Measurements from ENCODE around the gene SRRT. TPM values are rescaled to one million over a fixed set of nuclear protein-coding genes. Genes with fewer than 3 reads are reported as not detected.

Gene SRRT
- total RNA-seq, 1 donor from 2014 or later = 60.4 TPM

DNA sequence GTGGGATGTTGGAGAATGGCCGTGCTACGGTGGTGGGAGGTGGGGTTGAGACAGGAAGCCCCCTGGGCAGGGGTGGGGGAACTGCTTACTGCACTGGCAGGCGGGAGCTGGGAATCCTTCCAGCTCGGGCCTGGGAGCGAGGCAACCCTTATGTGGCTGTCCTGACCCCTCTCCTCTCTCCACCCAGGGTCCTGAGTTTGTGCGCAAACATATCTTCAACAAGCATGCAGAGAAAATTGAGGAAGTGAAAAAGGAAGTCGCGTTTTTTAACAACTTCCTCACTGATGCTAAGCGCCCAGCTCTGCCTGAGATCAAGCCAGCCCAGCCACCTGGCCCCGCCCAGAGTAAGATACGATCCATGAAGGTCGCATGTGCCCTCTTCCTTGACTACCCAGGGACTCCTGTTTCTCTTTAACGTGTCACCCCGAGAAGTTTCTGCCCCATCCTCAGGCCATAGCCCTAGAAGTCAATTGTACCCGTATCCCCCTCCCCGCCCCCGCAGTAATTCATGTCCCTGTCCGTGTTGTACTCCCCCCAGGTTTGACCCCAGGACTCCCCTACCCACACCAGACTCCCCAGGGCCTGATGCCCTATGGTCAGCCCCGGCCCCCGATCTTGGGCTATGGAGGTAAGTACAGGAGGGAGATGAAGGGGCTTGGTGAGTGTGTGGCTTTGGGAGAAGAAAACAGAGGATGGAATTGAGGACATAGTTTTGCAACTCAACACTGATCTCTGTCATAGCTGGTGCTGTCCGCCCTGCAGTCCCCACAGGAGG, 12.8 kb downstream of the SRRT start:
- H3F3A ChIP-seq (ENCODE audit: low read depth) = peaks cover 66% of the 10 kb centered on the region
- Mint-ChIP-seq H3K27ac (no peak overlapping the region), H3K4me1 (peaks cover 30% of the 10 kb centered on the region), H3K27me3 (ENCODE audit: insufficient read depth, low read depth) (peaks cover 13% of the 10 kb centered on the region), H3K9me3 (no peaks in the 10 kb centered on the region), H3K36me3 (peaks cover 43% of the 10 kb centered on the region), H3K4me3 (peak overlapping the region; percentile 73)
- no peak overlapping the region for H3K27ac ChIP-seq
- H3K4me3 ChIP-seq = no peak overlapping the region
- H3K27me3 ChIP-seq = no peaks in the 10 kb centered on the region
- DNase-seq (ENCODE audit: low spot score) = no peak
- H3K4me2 ChIP-seq = peak overlapping the region; percentile 95
- TF ChIP-seq EZH2 (IDR thresholded peaks at IDR 0.05) (no peak), EZH2phosphoT487 (IDR thresholded peaks at IDR 0.05) (no peak), CTCF (IDR thresholded peaks at IDR 0.05) (no peak)
- H3K79me2 ChIP-seq (ENCODE audit: low read depth) = peaks cover 32% of the 10 kb centered on the region
- H4K20me1 ChIP-seq (ENCODE audit: low read depth) = peaks cover 59% of the 10 kb centered on the region
- no peak overlapping the region for H3K9ac ChIP-seq
- H3K9me3 ChIP-seq (ENCODE audit: low read depth) = no peaks in the 10 kb centered on the region
- peaks cover 10% of the 10 kb centered on the region for H3K4me1 ChIP-seq
- H2AFZ ChIP-seq (replicated peaks) = no peak overlapping the region
- H3K36me3 ChIP-seq = peaks cover 5% of the 10 kb centered on the region

DNA sequence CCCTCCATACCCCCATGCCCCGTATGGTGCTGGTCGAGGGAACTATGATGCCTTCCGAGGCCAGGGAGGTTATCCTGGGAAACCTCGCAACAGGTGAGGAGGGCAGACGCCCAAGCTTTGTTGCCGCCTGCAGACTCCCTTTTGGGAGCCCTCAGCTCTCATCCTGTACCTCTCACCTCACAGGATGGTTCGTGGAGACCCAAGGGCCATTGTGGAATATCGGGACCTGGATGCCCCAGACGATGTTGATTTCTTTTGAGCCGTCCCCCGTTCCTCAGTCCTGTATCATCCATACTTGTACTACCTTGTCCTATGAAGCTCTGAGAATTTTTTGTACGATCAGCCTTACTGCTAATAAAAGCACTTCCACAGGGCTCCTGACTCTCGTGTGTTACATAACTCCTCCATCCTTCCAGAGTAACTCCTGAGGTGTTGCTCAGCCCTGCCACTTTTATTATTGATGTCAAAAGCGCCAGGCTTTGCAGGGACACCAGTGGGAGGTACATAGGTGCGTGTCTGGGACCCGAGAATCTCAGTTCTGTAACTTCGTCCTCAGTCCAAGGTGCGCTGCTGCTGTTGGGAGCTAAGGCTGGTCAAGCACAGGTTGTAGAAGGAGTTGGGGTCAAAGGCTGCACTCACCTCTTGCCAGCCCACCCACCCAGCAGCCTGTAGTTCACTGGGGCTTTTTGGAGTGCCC, 13.5 kb downstream of the SRRT start:
- Histone ChIP-seq H3K9ac (peak overlapping the region; percentile 64), H3K4me2 (peak overlapping the region; percentile 95), H2AFZ (replicated peaks) (no peak overlapping the region), H3K27me3 (no peaks in the 10 kb centered on the region), H3K4me1 (peaks cover 10% of the 10 kb centered on the region), H3K9me3 (ENCODE audit: low read depth) (no peaks in the 10 kb centered on the region), H3K79me2 (ENCODE audit: low read depth) (peaks cover 24% of the 10 kb centered on the region), H3K27ac (no peak overlapping the region), H4K20me1 (ENCODE audit: low read depth) (peaks cover 52% of the 10 kb centered on the region), H3K4me3 (peak overlapping the region; percentile 69), H3F3A (ENCODE audit: low read depth) (peaks cover 59% of the 10 kb centered on the region), H3K36me3 (peaks cover under 1% of the 10 kb centered on the region)
- H3K9me3 Mint-ChIP-seq = no peaks in the 10 kb centered on the region
- no peak overlapping the region for H3K27ac Mint-ChIP-seq
- H3K4me1 Mint-ChIP-seq = peaks cover 30% of the 10 kb centered on the region
- peak overlapping the region; percentile 80 for H3K4me3 Mint-ChIP-seq
- no peak for DNase-seq (ENCODE audit: low spot score)
- no peak for TF ChIP-seq CTCF (IDR thresholded peaks at IDR 0.05)
- no peak for TF ChIP-seq EZH2 (IDR thresholded peaks at IDR 0.05)
- TF ChIP-seq EZH2phosphoT487 (IDR thresholded peaks at IDR 0.05) = no peak
- H3K27me3 Mint-ChIP-seq (ENCODE audit: insufficient read depth, low read depth) = peaks cover 12% of the 10 kb centered on the region
- peaks cover 39% of the 10 kb centered on the region for H3K36me3 Mint-ChIP-seq

GRCh38 chr7:100888988-100889750, 14.3 kb downstream of the SRRT start, which contains the start of gene UFSP1:
Gene UFSP1, minus strand, starts transcription at chr7:100889715. Its CDS starts 444 bp downstream, at chr7:100889271.
- TF ChIP-seq CTCF (IDR thresholded peaks at IDR 0.05) (peak; percentile 5), EZH2 (IDR thresholded peaks at IDR 0.05) (no peak)
- Mint-ChIP-seq H3K27ac (peak within 1 kb of the TSS; percentile 80), H3K36me3 (peaks cover 31% of the 10 kb centered on the region), H3K4me1 (peaks cover 32% of the 10 kb centered on the region), H3K4me3 (peak within 1 kb of the TSS; percentile 92), H3K27me3 (ENCODE audit: insufficient read depth, low read depth) (peaks cover 11% of the 10 kb centered on the region), H3K9me3 (no peaks in the 10 kb centered on the region)
- Histone ChIP-seq H3K4me3 (peak within 1 kb of the TSS; percentile 69), H2AFZ (replicated peaks) (peak within 1 kb of the TSS; percentile 35), H3K9ac (peak within 1 kb of the TSS; percentile 64), H3K27me3 (no peaks in the 10 kb centered on the region), H3K4me2 (peak within 1 kb of the TSS; percentile 95), H3K27ac (peak within 1 kb of the TSS; percentile 73), H3K9me3 (ENCODE audit: low read depth) (no peaks in the 10 kb centered on the region), H4K20me1 (ENCODE audit: low read depth) (peaks cover 47% of the 10 kb centered on the region), H3K36me3 (no peaks in the 10 kb centered on the region), H3F3A (ENCODE audit: low read depth) (peaks cover 52% of the 10 kb centered on the region), H3K4me1 (peaks cover 14% of the 10 kb centered on the region), H3K79me2 (ENCODE audit: low read depth) (peaks cover 17% of the 10 kb centered on the region)
- no peak for DNase-seq (ENCODE audit: low spot score)
